GM18505 (cell line): Measurements from ENCODE around the gene ULBP2.

ENCODE experiments used
- ATAC-seq: cut with Tn5 transposase; IDR thresholded peaks from one replicate; pipeline ENCODE4 v1.9.1; 2021; ENCODE audit not compliant: unreplicated experiment
- POLR2A ChIP-seq: IDR thresholded peaks from 4 replicates; pipeline ENCODE4 v1.6.1; 2011; ENCODE audit warnings: borderline replicate concordance; ENCODE audit not compliant: insufficient read depth, insufficient read length; ENCODE audit errors: extremely low read depth

ULBP2 gene

GRCh38 chr6:149995235-149995750, 53.5 kb downstream of the ULBP2 start:
- no peak for TF ChIP-seq POLR2A
- no peak for ATAC-seq

GRCh38 chr6:149995971-149996370, 54.2 kb downstream of the ULBP2 start:
- no peak for TF ChIP-seq POLR2A
- ATAC-seq = no peak
